C1 segment of cervical spinal cord (tissue), 14 donors: Measurements from ENCODE around the gene SEC63.
"Not testable (repeated sequence)": the region's sequence is repeated elsewhere in the genome, so short reads cannot be mapped to it uniquely, and the experiment has no call there.

Experiments used
- DNase-seq, 14 donors: peaks; one replicate each; lab custom pipeline; 2025; lab: John Stamatoyannopoulos, UW

Gene SEC63

DNA sequence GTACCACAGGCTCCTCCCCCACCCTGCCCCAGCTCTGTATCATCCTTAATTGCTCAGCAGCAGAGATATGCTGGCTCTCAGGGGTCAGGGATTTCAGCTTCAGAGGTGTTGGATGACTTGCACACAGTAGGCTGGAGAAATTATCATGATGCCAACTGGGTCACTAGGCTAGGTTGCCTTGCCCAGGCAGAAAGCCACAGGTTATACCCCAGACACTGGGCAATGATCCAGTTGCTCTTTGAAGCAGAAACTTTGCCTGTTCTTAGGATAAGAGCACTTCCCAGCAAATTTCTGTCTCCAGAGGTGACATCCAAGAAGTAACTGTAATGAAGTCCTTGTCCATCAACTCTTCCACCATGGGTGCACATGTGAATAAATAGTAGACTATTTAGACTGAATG, 95.6 kb downstream of the SEC63 start:
- DNase-seq, result no peak

DNA sequence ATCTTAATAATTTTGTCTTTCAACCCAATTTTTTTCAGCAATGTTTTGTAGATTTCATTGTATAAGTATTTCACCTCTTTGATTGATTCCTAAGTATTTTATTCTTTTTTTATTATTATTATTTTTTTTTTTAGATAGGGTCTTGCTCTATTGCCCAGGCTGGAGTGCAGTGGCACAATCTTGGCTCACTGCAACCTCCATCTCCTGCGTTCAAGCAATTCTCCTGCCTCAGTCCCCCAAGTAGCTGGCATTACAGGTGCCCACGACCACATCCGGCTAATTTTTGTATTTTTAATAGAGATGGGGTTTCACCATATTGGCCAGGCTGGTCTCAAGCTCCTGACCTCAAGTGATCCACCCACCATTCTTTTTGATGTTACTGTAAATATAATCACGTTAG, 97.0 kb downstream of the SEC63 start:
- DNase-seq, result not testable (repeated sequence)

DNA sequence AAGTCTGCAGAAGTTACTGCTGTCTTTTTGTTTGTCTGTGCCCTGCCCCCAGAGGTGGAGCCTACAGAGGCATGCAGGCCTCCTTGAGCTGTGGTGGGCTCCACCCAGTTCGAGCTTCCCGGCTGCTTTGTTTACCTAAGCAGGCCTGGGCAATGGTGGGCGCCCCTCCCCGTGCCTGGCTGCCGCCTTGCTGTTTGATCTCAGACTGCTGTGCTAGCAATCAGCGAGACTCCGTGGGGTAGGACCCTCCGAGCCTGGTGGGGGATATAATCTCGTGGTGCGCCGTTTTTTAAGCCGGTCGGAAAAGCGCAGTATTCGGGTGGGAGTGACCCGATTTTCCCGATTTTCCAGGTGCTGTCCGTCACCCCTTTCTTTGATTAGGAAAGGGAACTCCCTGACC, 97.9 kb downstream of the SEC63 start:
- DNase-seq, result not testable (repeated sequence)

DNA sequence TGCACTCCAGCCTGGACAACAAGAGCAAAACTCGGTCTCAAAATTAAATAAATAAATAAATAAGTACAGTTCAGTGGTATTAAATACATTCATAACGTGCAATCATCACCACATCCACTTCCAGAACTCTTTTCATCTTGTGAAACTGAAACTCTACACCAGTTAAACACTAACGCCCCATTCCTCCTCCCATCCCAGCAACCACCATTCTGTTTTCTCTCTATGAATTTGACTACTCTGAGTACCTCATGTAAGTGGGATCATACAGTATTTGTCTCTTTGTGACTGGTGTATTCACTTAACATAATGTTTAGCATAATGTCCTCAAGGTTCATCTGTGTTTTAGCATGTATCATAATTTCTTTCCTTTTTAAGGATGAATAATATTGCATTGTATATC, 104.8 kb downstream of the SEC63 start:
- DNase-seq, result no peak

DNA sequence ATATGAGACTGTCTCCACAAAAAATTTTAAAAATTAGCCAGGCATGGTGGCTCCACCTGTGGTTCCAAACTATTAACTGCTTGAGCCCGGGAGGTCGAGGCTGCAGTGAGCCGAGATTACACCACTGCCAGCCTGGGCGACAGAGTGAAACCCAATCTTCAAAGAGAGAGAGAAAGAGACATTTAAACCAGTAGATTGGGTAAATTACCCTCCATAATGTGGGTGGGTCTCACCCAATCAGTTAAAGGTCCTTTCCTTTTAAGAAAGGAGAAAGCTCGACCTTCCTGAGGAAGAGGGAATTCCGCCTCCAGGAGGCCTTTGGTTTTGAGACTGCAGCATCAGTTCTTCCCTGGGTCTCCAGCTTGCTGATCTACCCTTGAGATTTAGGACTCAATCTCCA, 108.7 kb downstream of the SEC63 start:
- no peak for DNase-seq

DNA sequence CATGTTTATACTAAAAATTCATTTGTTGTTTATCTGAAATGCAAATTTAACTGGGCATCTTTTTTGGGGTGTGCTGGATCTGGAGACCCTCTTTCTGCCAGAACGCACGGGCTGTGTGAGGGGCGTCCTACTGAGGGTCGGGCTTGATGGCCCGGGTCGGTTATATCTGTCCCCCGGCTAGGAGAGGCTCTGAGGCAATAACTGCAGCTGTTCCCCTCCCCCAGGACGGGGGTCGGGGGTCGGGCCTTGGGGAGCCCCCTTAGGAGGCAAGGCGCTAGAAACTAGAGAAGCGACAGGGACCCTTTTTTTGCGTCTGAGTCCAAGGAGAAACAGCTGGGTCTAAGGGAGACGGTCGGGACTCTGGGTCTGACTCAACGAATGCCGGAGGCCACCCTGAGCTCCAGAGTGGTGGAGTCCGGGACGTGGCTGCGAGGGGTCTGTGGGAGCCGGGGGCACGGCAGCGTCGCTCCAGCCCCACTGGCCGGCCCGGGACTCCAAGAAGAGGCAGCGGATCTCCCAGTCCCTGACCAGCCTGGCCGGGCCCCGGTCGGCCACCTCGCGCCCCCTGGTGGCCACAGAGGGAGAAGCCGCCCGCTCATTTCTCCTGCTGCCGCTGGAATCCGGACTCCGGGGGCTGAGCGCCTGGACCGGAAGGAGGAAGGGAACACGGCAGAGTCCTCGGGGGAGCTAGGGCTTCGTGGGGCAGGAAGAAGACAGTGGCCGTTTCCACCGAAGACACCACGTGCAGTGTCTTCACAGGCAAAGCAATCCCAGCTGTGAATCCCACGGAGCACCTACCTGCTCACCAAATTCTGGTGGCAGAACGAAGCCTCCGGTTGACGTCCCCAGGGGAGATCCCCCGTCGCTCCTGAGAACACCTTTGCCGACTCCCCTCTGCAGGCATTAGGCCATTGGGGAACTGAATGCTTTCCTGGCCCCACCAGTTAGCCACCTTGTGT, 109.9 kb downstream of the SEC63 start:
- DNase-seq, result peak; percentile 27 to 86 (median 62)

DNA sequence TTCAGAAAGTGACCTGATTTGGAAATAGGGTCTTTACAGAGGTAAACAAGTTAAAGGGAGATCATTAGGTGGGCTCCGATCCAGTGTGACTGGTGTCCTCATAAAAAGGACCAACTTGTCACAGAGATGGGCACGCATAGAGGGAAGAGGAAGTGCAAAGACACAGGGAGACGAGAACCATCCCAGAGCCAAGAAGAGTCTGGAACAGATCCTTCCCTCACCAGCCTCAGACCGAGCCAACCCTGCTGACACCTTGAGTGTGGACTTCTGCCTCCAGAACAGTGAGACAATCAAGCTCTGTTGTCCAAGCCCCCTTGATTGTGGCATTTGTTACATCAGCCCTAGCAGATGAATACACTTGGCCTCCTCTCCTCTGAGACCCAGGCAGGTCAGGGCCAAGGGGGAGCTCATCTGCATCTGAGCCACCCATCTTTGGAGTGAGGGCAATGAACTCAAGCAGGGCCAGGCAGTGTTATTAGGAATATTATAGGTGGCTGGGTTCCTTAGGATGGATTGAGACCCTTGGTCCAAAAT, 111.7 kb downstream of the SEC63 start:
- DNase-seq, result no peak

DNA sequence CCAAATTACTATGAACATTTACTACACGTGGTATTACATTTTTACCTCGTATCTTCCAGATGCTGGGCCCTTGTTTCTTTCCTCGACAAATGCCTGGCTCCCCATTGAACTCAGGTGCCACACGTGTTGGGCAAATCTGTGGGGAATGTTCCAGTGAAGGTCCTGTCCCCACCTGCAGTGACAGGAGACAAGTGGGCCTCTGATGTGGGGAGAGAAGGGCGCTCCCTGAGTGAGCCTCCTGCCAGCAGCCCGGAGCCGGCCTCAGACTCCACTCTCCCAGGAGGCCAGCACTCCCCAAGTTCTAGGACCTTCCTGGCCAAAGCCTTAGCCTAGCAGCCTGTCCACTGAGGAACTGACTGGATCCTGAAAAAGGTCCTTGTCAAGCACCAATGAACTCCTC, 112.2 kb downstream of the SEC63 start:
- DNase-seq, result no peak

DNA sequence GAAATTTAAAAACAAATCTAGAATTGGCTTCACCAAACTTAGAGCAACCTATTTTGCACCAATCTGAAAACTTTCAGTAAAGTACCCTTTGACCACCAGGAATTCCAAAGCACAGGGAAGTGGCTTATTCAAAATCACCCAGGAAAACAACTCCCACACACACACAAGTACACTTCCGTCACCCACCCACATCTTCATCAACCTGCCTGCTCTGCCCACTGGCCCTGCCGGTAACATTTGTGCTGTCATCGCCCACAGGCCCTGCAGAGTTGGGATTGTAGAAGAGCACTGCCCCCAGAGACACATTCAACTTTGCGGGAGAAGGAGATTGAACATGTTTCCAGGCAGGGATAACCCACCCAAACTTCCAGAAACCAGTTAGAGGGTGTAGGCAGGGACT, 114.6 kb downstream of the SEC63 start:
- no peak for DNase-seq

DNA sequence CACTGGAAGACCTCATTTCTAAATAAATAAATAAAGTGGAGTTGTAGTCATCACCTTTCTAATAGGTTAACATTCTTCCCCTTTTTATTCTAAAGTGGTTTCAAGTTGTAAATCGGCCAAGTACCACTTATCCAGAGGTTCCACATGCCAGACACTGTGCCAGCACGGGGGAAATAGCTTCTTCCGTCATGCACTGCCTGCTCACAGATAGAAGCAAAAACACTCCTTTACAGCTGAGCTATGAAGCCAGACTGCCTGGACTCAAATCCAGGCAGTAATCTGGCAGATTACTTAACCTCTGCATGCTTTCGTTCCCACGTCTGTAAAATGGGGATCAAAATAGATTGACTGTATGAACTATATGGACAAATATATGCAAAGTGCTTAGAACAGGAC, 116.7 kb downstream of the SEC63 start:
- no peak for DNase-seq

DNA sequence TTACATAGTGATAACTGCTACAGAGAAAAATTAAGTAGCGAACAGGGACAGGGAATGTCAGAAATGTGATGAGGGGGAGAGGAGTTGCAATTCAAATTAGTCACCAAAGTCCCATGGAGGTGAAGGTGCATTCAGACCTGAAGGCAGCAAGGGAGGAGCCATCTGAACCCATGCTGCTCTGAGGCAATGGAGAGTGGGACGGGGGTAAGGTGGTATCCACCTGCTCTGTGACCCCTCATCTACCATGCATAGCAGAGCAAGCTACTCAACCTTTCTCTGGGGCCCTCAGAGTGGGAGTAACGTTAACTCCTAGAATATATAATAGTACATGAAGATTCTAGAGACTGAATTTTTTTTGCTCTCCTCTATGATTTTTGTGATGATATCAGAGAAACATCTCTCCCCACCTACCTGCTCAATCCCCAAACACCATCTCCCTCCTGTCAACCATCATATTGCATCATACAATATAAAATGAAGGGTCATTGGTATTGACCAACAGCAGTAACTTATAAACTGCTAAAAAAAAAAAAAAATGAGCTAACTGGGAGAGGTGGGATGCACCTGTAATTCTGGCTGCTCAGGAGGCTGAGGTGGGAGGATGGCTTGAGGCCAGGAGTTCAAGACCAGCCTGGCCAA, 117.3 kb downstream of the SEC63 start:
- no peak for DNase-seq

DNA sequence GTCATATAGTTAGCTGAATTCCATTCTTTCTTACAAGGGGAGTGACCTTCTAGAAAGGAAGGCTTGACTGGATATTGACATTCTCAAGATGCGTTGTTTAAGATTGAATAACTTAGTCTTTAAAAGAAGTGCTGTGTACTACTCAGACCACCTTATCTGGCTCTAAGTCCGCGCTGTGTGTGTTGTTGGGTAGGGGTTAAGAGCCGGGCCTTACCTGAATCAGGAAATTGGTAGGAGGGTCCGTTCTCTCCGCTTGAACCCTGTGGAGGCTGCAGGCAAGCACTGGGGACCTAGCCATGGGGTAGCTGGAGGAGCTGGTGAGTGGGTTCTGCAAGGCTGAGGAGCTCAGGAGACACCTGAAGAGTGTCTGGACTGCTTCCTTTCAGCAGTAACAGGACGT, 124.9 kb downstream of the SEC63 start:
- no peak for DNase-seq

DNA sequence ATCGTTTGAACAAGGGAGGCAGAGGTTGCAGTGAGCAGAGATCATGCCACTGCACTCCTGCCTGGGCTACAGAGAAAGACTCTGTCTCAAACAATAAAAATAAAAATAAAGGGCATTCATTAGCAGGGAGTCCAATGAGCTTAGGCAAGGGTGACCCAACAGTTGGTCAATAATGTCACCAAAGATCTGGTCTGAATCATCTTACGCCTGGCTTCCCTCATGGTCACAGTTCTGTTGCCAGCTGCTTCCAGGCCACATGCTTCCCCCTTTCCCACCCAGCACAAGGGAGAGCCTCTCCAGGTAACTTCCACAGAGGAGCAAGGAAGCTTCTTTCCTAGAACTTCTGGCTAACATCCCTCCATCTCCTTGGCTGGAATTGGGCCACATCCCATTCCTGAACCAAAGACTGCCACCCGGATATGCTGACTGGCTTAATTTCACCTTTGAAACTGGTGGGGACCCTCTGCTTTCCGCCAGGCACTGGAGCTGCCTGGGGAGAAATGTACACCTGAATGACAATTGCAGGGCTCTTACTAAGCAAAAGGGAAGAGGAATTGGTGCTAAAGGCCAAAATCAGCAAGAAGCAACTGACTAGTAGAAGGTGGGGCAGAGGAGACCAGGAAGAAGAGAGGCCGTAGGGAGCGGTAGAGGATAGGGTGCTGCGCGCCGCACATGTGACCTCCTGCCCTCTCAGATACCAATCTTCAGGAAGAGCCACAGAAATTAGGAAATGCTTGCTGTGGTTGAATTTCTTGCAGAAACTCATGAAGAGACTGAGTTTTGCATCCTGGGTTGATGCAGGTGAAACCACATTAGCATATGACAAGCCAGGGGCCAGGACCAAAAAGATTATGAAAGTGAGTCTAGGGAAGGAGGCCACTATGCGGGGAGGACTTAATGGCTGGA, 125.6 kb downstream of the SEC63 start:
- no peak for DNase-seq

DNA sequence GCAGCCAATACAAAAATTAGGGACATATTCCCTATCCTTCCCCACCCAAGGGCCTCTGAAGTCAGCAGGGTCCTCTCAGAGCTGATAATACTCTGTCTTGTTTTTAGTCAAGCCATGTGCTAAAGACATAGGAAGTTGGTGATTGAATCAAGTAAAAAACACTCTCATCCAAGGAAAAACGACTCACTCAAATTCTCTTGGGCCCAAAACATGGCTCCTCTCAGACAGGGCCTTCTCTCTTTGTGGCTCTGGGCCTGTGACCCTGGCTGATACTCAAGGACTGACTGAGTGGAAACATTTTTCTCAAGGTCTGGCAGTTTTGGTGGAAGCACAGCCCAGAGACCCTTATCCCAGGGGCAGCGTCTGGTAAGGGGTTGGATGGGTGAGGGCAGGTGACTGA, 127.9 kb downstream of the SEC63 start:
- DNase-seq, result no peak

DNA sequence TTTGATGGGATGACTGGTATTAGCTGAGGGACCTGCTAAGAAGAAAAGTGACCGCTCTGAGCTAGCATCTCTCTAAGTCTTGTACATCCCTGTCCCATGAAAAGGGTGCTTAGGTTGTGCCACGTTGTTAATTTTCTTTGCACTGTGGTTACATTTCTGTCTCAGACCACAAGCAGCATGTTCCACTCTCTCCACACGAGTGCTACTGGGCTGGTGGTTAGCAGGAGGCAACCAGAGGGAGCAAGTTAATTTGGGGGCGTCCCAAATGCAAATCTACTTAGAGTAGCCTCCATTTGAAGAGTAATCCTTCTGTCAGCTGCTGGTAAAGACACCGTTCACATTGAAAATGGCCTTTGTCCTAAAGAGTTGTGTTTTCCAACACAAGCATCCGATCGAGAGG, 130.5 kb downstream of the SEC63 start:
- no peak for DNase-seq

DNA sequence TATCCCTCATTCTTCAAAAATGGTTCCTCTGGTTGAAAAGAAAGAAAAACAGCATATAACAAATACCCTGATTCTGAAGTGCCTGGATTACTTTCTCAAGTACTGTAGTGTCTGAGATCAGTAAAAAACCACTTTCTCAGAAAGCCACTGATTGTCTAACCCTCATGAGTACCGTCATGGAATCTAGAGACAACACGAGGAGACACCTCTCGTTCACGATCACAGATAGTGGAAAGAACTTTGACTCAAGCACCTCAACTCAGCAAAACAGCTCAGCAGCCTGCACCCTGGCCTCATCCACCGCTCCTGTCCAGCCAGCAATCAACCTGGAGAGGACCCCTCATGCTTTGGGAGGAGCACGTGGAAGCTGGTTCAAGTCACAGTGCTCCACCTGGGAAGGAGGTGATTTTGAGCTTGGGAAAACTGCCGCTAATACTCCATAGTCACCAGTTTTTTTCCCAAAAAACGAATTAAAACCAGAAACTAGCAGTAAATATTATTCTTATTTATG, 134.9 kb downstream of the SEC63 start:
- no peak for DNase-seq

DNA sequence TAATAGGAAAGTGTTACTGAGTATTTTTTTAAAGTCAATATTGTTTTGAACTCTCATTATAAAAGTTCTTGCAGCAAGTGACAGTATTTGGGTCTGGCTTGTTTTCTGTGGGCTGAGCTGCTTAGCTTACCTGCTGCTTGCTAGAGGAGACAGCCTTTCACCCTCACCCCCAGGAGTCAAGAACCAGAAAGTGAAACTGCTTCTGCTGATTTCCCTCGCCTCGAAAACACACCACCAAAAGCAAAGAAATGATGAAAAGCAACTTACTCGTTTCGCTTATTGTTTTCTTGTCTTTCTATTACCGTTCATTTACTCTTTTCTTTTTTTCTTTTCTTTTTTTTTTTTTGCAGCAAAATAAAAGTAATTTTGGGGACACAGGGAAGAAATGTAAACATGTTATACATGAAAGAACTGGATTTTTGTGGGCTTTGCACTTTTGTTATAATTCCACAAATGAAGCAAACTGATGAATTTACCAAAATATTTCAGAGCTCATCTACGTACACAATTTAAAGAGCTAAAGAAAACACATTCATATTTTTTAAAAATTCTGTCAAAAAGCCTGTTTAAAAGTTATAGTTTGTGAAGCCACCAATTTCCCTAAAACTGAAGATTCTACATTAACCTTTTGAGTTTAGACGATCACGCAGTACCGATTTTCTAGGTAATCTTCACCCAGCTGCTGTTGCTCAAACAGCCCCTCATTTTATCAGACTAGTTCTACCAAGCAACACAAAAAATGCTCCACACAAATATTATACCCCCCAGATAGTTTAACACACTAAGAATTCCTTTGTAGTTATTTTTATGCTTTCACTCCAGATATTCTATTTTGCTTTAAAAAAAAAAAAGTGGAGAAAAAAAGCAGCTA, 135.6 kb downstream of the SEC63 start:
- no peak for DNase-seq

DNA sequence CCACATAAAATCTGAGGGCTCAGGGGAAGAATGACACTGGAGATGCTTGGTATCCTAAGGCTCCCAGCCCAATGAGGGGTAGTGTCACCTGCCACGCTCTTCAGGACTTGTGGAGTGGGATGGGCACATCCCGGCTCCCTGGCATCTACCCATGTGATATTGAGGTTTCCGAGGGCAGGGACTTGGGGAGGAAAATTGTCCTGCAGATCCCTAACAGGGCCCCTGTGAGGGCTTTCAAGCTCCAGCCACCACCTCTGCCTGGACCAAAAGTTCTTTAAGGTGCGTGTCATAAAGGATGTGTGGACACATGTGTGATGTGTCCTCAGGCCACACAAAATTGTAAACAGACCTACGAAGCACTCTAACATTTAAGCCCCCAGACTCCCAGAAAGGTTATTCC, 136.4 kb downstream of the SEC63 start:
- no peak for DNase-seq

DNA sequence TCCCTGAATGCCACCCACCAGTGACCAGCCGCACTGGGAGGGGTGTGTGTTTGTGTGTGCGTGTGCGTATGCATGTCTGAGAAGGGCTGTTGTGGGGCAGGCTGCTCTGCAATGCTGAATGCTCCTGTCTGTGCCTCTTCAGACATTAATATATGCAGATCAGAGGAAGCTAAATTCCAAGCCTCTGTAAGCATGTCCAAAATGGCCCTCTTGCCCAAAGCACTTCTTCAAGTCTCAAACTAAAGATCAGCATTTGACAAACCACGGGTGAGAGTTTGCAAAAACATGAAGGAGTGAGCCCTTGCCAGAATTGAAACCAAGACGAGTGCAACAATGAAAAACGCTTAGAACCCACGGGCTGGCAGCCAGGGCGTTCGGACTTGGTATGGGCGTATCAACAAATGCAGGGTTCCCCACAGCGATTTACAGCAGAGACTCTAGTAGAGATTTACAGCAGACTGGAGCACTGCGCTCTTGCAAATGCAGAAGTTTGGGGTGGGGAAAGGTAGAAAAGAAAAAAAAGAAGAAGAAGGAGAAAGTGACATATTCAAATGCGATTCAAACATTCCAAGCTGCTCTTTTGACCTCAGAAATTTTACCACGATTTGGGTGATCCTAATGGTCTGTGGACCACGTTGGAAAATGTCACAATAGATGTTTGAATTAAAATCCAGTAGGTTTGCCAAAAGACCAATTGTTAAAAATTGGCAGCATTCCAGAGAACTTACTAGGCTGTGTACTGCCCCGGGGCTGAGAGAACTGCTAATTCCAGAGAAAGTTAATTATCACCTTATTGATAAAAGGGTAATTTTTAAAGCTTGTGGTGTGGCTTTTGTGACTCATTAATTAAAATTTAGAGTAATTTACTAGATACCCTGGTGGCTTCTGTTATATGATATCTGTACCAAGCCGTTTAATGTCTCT, 137.4 kb downstream of the SEC63 start:
- DNase-seq, result peak in 4 of 14 donors; percentile 24 to 39 (median 30)
